Left ventricle myocardium inferior (tissue), 1 donor: Measurements from ENCODE around the gene CDH26. TPM values are rescaled to one million over a fixed set of nuclear protein-coding genes. Genes with fewer than 3 reads are reported as not detected.

ENCODE experiments used
- DNase-seq: peaks from one replicate; pipeline ENCODE4 v3.0.0-alpha.2; 2020
- H3K27ac ChIP-seq: fragments of 200-600 bp; replicated peaks from 2 replicates; pipeline ENCODE4 v1.8.0; 2021
- H3K27me3 ChIP-seq: fragments of 200-600 bp; 2 replicates; pipeline ENCODE4 v1.8.0; 2021; ENCODE audit warnings: low read depth
- H3K36me3 ChIP-seq: fragments of 200-600 bp; 2 replicates; pipeline ENCODE4 v1.8.0; 2021
- H3K4me1 ChIP-seq: fragments of 200-600 bp; 2 replicates; pipeline ENCODE4 v1.8.0; 2021
- H3K4me3 ChIP-seq: fragments of 200-600 bp; 2 replicates; pipeline ENCODE4 v1.8.0; 2021; ENCODE audit warnings: mild to moderate bottlenecking, moderate library complexity
- H3K9me3 ChIP-seq: fragments of 200-600 bp; replicated peaks from 2 replicates; pipeline ENCODE4 v1.8.0; 2021
- intact Hi-C: fragments of 100-400 bp; cut with micrococcal nuclease; formaldehyde crosslinking; loops from one replicate; pipeline ENCODE4 v1.11.0; 2022
- long read RNA-seq: library from polyadenylated mRNA; unstranded; transcript quantifications from one replicate; pipeline ENCODE4 v2.0.0, GENCODE V29; 2021
- total RNA-seq: library from RNA; stranded (reverse); fragmentation: NEBNext Ultra II Directional; extraction: Animal tissue kit (Norgen Biotek cat#: 25700); gene quantifications from one replicate; pipeline ENCODE4 v1.2.1, GENCODE V29; 2021
- TF ChIP-seq, protein P1 (sequence below): fragments of 200-600 bp; IDR thresholded peaks from 2 replicates; pipeline ENCODE4 v1.8.0; 2021; ENCODE audit warnings: antibody characterized with exemption, mild to moderate bottlenecking, borderline replicate concordance
- donor health status: DM: no; HTN: yes; CAD: no; lungs with severe emphysema.

Gene CDH26
- 1.3 TPM for total RNA-seq
- long read RNA-seq, result 0 reads

DNA sequence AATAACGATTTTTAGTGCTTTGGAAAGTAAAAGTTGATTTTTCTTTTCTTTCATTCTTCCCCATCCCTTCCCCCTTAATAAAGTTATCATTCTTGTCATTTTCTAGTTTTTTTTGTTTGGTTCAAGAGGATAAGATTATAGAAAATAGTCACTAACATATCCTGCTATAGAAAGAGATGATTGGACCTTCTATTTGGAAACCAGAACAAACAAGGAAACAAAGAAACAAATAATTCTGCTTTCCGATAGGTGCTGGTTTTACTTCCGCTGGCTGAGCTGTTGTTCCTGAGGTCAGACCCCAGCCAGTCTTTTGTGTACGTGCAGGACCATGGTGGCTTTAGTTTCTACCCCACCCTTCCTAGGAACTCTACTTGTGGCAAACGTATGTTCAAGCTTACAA lies at the start of gene CDH26:
Gene CDH26 (plus strand): TSS at position 301 of the 400 bp plus-strand sequence. CDS start 304 bp downstream, outside the sequence.
- Histone ChIP-seq H3K27me3 (no peaks in the 10 kb centered on the region), H3K9me3 (no peaks in the 10 kb centered on the region), H3K4me3 (no peak within 1 kb of the TSS), H3K4me1 (peaks cover 6% of the 10 kb centered on the region), H3K36me3 (peaks cover 13% of the 10 kb centered on the region), H3K27ac (no peak within 1 kb of the TSS)
- no peak for DNase-seq
- intact Hi-C loops, result no loop called here
- TF ChIP-seq, protein P1, sequence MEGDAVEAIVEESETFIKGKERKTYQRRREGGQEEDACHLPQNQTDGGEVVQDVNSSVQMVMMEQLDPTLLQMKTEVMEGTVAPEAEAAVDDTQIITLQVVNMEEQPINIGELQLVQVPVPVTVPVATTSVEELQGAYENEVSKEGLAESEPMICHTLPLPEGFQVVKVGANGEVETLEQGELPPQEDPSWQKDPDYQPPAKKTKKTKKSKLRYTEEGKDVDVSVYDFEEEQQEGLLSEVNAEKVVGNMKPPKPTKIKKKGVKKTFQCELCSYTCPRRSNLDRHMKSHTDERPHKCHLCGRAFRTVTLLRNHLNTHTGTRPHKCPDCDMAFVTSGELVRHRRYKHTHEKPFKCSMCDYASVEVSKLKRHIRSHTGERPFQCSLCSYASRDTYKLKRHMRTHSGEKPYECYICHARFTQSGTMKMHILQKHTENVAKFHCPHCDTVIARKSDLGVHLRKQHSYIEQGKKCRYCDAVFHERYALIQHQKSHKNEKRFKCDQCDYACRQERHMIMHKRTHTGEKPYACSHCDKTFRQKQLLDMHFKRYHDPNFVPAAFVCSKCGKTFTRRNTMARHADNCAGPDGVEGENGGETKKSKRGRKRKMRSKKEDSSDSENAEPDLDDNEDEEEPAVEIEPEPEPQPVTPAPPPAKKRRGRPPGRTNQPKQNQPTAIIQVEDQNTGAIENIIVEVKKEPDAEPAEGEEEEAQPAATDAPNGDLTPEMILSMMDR, result no peak

DNA sequence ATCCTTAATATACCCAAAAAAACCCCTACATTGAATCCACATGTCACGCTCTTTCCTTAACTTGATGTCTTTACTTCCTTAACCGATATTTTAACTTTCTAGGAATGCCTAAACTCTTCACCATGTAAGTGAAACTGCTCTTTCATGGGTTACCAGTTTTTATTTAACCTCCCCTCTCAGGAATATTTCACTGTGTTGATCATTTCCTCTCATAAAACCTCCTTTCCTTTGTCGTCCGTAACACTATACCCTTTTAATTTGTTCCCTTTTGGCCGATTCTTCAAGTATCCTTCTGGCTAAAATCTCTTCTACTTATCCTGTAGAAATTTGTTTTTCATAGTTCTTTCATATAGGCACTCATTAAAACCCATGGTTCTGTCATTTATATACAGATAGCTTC lies 49.4 kb upstream of the CDH26 start:
- Histone ChIP-seq H3K4me3 (no peak overlapping the region), H3K9me3 (no peaks in the 10 kb centered on the region), H3K4me1 (no peaks in the 10 kb centered on the region), H3K27ac (no peak overlapping the region), H3K27me3 (no peaks in the 10 kb centered on the region), H3K36me3 (peaks cover 2% of the 10 kb centered on the region)
- intact Hi-C loops, result no loop called here
- DNase-seq, result no peak
- TF ChIP-seq, protein P1, result no peak

DNA sequence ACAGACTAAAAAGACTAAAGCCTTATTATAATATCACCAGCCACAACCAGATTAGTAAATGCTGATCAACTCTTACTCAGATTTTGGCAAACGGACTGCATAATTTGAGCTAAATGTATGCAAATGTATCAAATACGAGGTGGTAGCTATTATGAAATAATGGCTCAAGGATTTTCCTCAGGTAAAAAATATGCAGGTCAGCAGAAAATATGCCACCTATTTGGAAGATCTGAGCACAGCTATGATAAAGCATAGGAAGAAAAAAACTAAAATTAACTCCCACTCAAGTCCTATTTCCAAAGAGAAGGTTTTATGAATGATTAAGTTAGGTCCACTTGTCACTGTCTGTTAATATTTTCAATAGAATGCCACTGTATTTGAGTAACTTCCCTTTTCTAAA lies 47.2 kb upstream of the CDH26 start:
- Histone ChIP-seq H3K4me1 (no peaks in the 10 kb centered on the region), H3K27ac (no peak overlapping the region), H3K27me3 (no peaks in the 10 kb centered on the region), H3K9me3 (no peaks in the 10 kb centered on the region), H3K36me3 (peaks cover 3% of the 10 kb centered on the region), H3K4me3 (no peak overlapping the region)
- TF ChIP-seq, protein P1, result no peak
- no peak for DNase-seq
- intact Hi-C loops, result no loop called here

DNA sequence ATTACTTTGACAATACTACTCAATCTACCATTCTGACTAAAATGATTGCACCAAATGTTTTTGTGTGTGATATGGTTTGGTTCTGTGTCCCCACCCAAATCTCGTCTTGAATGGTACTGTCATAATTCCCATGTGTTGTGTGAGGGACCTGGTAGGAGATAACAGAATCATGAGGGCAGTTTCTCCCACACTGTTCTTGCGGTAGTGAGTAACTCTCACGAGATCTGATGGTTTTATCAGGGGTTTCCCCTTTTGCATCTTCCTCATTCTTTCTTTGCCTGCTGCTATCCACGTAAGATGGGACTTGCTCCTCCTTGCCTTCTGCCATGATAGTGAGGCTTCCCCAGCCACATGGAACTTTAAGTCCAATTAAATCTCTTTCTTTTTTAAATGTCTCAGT lies 45.6 kb upstream of the CDH26 start:
- Histone ChIP-seq H3K27ac (no peak overlapping the region), H3K9me3 (no peaks in the 10 kb centered on the region), H3K4me1 (no peaks in the 10 kb centered on the region), H3K36me3 (peaks cover 3% of the 10 kb centered on the region), H3K4me3 (no peak overlapping the region), H3K27me3 (no peaks in the 10 kb centered on the region)
- intact Hi-C loops, result no loop called here
- no peak for DNase-seq
- TF ChIP-seq, protein P1, result no peak

DNA sequence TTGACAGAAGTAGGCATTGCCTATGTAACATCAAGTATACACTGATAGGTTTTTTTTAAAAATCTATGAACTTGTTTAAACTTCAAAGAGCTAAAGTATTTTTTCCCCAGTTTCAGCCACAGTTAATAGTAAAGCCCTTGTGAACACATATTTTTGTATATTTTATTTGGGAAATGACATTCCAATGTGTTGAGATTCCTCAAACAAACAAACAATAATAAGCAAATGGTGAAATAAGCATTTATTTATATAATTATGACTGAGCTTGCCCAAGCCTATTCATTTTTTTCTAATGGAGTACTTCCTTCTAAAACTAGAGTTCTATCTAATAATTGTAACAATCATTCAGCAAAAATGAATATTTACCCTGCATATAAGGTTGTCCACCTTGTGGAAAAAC lies 37.3 kb upstream of the CDH26 start:
- no peaks in the 10 kb centered on the region for H3K9me3 ChIP-seq
- H3K4me3 ChIP-seq, result no peak overlapping the region
- no peak overlapping the region for H3K27ac ChIP-seq
- H3K27me3 ChIP-seq, result no peaks in the 10 kb centered on the region
- DNase-seq, result no peak
- no peaks in the 10 kb centered on the region for H3K36me3 ChIP-seq
- TF ChIP-seq, protein P1, result no peak
- no peaks in the 10 kb centered on the region for H3K4me1 ChIP-seq
- intact Hi-C loops, result no loop called here

DNA sequence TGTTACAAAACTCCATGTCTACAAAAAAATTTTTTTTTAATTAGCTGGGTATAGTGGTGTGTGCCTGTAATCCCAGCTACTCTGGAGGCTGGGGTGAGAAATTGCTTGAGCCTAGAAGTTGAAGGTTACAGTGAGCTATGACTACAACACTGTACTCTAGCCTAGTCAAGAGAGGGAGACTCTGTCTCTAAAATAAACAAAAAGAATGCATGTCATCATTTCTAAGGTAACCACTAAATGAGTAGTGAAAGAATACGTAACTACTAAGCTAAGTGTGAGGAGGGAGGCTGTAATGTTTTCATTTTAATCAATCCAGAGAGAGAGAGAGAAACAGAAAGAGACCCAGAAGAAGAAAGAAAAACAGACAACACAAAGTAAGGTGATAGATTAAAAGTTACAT lies 34.7 kb upstream of the CDH26 start:
- H3K9me3 ChIP-seq, result no peaks in the 10 kb centered on the region
- no peak overlapping the region for H3K27ac ChIP-seq
- H3K36me3 ChIP-seq, result no peaks in the 10 kb centered on the region
- TF ChIP-seq, protein P1, result no peak
- intact Hi-C loops, result no loop called here
- no peak overlapping the region for H3K4me3 ChIP-seq
- DNase-seq, result no peak
- H3K4me1 ChIP-seq, result no peaks in the 10 kb centered on the region
- H3K27me3 ChIP-seq, result no peaks in the 10 kb centered on the region
